ENCODE results near the gene LONP2.
"Not testable (repeated sequence)": the region's sequence is repeated elsewhere in the genome, so short reads cannot be mapped to it uniquely, and the experiment has no call there.

The LONP2 gene

DNA sequence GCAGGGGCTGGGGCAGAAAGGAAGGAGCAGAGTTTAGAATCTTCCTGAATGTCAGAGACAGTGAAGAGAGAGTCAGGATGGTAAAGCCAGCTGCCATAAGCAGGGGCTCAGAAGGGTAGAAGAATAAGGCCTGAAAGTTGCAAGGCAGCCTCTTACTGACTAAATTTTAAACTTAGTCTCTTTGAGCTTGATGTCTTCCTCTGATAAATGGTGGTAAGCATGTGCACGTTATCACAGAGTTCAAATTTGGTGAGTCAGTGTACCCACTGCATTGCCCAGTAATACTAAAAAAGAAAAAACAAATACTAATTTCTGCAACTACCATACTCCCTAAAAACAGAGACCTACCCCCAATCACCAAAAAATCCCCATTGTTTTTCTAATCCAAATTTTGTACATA is 96.0 kb downstream of the LONP2 start:
- DNase-seq, result peak in 1 of 5 experiments; percentile 76

DNA sequence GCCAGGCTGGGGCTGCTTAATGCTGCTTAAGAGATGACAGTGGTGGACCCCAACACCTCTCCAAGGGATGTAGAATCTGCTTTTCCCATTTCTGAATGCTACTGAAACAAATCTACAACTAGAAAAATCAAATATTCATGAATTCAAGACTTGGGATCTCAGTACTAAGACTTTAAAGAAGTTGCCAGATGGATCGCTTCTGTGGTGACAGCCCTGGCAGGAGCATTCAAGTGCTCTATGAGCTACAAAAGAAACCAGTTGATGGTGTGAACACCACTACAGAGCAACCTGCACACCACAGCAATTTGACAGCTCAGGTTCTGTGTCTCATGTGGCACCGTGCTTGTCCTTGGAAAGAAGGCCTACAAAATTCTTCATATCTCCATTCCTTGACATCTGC is 98.5 kb downstream of the LONP2 start:
- DNase-seq, result no peak

- no peak for DNase-seq
Measured at GRCh38 chr16:48347191-48347865, 103.2 kb downstream of the LONP2 start.

GRCh38 chr16:48347980-48348379 is 103.9 kb downstream of the LONP2 start:
- DNase-seq, result no peak

- DNase-seq, result no peak
Measured at GRCh38 chr16:48350736-48351135, 106.6 kb downstream of the LONP2 start.

GRCh38 chr16:48352648-48353390 is 108.7 kb downstream of the LONP2 start:
- no peak for DNase-seq

GRCh38 chr16:48353565-48354163 is 109.6 kb downstream of the LONP2 start:
- DNase-seq, result peak; percentile 18 to 81 (median 55)

GRCh38 chr16:48354385-48354784 is 110.3 kb downstream of the LONP2 start:
- not testable (repeated sequence) for DNase-seq

- no peak for DNase-seq
Measured at GRCh38 chr16:48354877-48355855, 111.1 kb downstream of the LONP2 start.

- no peak for DNase-seq
Measured at GRCh38 chr16:48356633-48357376, 112.7 kb downstream of the LONP2 start.

DNA sequence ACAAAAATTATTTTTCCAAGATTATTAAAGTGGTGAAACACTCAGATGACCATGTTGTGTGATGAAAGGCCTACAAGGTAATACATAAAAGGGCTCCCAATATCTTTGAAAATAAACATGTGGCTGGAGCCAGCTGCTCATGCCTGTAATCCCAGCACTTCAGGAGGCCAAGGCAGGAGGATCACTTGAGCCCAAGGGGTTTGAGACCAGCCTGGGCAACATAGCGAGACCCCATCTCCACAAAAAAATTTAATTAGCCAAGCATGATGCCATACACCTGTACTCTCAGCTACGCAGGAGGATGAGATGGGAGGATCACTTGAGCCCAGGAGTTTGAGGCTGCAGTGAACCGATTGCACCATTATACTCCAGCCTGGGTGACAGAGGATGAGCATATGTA is 114.3 kb downstream of the LONP2 start:
- DNase-seq, result no peak

DNA sequence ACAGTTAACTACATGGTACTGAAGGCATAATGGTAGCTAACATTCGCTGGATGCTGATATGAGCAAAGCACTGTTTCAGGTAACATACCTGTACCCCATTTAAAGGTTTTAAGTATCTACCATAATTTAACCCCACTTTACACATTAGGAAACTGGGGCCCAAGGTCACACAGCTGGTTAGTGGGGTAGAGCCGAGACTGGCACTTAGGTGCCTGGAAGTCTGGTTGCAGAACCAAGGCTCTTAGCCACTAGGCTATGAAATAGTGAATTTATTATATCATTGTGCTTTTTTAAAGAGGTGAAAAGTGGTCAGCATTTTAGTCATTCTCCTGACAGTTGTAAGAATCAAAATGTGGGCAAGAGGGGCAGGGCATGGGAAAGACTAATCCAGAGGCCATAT is 115.9 kb downstream of the LONP2 start:
- DNase-seq, result no peak

- DNase-seq, result no peak
Measured at GRCh38 chr16:48361012-48361411, 116.9 kb downstream of the LONP2 start.

DNA sequence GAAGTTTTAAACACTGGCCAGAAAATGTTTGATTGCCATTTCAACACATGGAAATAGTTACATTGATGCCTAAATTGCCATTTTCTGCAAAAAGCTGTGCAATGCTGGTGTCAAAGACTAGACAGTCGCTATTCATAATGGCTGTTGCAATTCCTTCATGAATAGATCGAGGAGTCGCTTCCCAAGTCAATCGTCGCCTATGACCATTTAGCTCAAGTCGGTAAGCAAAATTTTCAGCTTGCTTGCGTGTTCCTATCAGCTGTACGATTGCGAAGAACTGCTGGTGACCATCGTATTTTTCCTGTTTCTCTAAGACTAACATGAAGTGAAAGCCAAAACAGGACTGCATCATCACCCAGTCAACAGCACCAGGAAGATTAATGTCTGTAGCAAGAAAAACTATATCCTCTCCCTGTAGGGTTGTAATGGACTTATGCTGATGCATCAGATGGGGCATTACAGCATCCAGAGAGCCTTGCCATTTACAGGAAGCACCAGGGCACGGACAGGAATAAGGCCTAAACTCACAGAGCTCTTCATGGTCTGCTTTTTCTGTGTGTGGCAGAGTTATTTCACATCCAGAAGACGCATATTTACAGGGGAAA is 117.5 kb downstream of the LONP2 start:
- DNase-seq, result no peak

- no peak for DNase-seq
Measured at GRCh38 chr16:48365025-48365600, 121.0 kb downstream of the LONP2 start.

GRCh38 chr16:48365601-48366164 is 121.6 kb downstream of the LONP2 start:
- DNase-seq, result peak; percentile 52 to 85 (median 60)

DNA sequence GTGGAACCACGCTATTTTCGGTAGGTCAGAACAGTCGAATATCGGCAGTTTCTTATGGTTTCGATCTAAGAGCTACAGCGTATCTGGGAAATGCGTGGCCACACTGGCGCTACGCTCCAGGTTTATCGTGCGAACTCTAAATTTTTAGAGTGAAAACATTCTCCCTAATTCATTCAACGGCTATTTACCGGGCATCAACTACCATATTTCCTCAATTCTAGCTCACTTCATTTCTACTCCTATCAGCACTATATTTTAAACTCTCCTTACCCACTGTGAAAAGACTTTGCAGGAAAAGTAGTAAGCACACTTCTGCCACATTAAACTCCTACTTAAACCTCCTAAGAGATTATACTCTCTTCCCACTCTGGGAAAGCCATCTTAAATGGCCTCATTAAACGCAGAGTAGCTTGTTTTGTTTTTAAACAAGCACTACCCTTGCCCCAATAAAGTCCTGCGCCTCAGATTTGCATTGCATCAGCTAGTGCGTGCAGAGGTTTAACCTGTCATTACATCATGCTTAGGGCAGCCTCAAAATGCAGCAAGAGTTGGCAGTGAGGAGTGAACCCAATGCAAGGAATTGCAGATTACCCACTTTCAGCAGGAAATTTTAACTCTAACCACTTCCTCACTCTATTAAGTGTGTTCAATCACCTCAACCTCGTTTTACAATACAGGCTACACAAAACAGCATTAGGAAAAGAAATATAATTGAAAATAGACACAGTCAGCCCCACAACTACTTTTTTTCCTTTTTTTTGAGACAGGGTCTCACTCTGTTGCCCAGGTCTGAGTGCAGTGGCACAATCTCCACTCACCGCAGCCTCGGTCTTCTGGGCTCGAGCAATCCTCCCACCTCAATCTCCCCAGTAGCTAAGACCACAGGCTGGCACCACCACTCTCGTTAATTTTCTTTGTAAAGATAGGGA is 122.3 kb downstream of the LONP2 start:
- peak in 3 of 5 experiments; percentile 25 to 85 (median 30) for DNase-seq

GRCh38 chr16:48367441-48368049 is 123.4 kb downstream of the LONP2 start:
- DNase-seq, result no peak

DNA sequence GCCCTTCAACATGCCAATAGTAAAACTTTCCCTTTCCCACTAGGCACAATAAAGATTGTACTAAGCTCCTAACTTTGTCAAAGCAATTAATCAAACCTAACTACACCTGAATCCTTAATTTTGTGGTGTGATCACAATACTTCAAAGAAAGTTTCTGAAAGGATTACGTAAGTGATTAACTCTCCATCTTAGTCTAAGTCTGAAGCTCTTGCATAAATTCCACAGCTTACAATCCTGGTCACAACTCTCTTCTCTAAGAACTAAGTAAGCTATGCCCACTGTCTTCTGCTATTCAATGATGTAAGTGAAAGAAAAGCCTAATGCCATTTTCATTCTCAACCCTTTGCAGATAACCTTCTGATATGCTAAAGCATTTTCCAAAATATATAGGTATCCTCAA is 125.7 kb downstream of the LONP2 start:
- no peak for DNase-seq

Data from T-helper 2 cell (primary cell).